HEK293 (cell line): Measurements from ENCODE around the gene CLDN14.
A peak's percentile ranks its signal among the peaks of the same experiment; 100 is the strongest.

Experiments used
- CTCF ChIA-PET: fragments of 350-600 bp; formaldehyde crosslinking; extraction: SDS; loops from one replicate; lab custom pipeline; 2021; ENCODE audit warnings: antibody characterized with exemption; lab: Yijun Ruan, JAX
- POLR2A ChIA-PET: fragments of 300-600 bp; formaldehyde crosslinking; extraction: SDS; loops from one replicate; lab custom pipeline; 2020; ENCODE audit warnings: antibody characterized with exemption, inconsistent platforms; lab: Yijun Ruan, JAX
- H3K27ac ChIP-seq: fragments of 200-500 bp; sonication (Bioruptor generic); 2 replicates; pipeline ENCODE4 v1.5.1; 2014; ENCODE audit warnings: low read depth, low read length, control low read depth, inconsistent platforms; ENCODE audit errors: extremely low read depth
- H3K36me3 ChIP-seq, 2 experiments: fragments of 200-500 bp in 1 of 2; sonication (Bioruptor generic) in 1 of 2; 1 replicate in 1 of 2; 2 replicates in 1 of 2; pipeline ENCODE4 v1.5.1; 2014 to 2017; ENCODE audit warnings: inconsistent platforms in 2 of 2, low read length in 2 of 2; ENCODE audit not compliant: control insufficient read depth in 2 of 2, insufficient read depth in 1 of 2
- H3K4me1 ChIP-seq: fragments of 200-500 bp; sonication (Bioruptor generic); 2 replicates; pipeline ENCODE4 v1.5.1; 2014; ENCODE audit warnings: mild to moderate bottlenecking, low read length, inconsistent platforms; ENCODE audit not compliant: control insufficient read depth, insufficient read depth
- H3K4me3 ChIP-seq: 2 replicates; pipeline ENCODE4 v1.5.1; 2011; ENCODE audit warnings: low read depth, mild to moderate bottlenecking, control low read depth, low read length, moderate library complexity
- H3K9me3 ChIP-seq: fragments of 200-500 bp; sonication (Bioruptor generic); 2 replicates; pipeline ENCODE4 v1.5.1; 2014; ENCODE audit warnings: low read depth, low read length, inconsistent platforms; ENCODE audit not compliant: control insufficient read depth, insufficient read depth
- BCL11B ChIP-seq: fragments of 450-650 bp; formaldehyde crosslinking; IDR thresholded peaks from 2 replicates; pipeline ENCODE4 v1.5.1; 2016; ENCODE audit warnings: low read depth, missing biosample characterization, missing genetic modification characterization
- HOXD13 ChIP-seq: sonication (generic); formaldehyde crosslinking; IDR thresholded peaks from 2 replicates; pipeline ENCODE4 v1.8.0; 2022; ENCODE audit warnings: missing genetic modification reagents, borderline replicate concordance
- KLF10 ChIP-seq: fragments of 450-650 bp; IDR thresholded peaks from 2 replicates; pipeline ENCODE4 v1.5.1; 2018; ENCODE audit warnings: missing biosample characterization, mild to moderate bottlenecking, missing genetic modification characterization
- REST ChIP-seq: fragments of 450-650 bp; formaldehyde crosslinking; IDR thresholded peaks from 2 replicates; pipeline ENCODE4 v1.5.1; 2016; ENCODE audit warnings: missing biosample characterization, missing genetic modification characterization
- SETDB1 ChIP-seq: IDR thresholded peaks from one replicate; pipeline ENCODE4 v1.6.1; 2017; ENCODE audit warnings: mild to moderate bottlenecking, low read length, moderate library complexity, mixed read lengths; ENCODE audit not compliant: insufficient read length
- WT1 ChIP-seq: fragments of 450-650 bp; formaldehyde crosslinking; IDR thresholded peaks from 2 replicates; pipeline ENCODE4 v1.5.1; 2016; ENCODE audit warnings: missing biosample characterization, missing genetic modification characterization
- ZIC2 ChIP-seq: fragments of 450-650 bp; formaldehyde crosslinking; IDR thresholded peaks from 2 replicates; pipeline ENCODE4 v1.5.1; 2016; ENCODE audit warnings: missing biosample characterization, missing genetic modification characterization
- ZNF133 ChIP-seq: fragments of 450-650 bp; formaldehyde crosslinking; IDR thresholded peaks from 2 replicates; pipeline ENCODE4 v1.5.1; 2016; ENCODE audit warnings: missing biosample characterization, missing genetic modification characterization
- ZNF174 ChIP-seq: fragments of 450-650 bp; formaldehyde crosslinking; IDR thresholded peaks from 2 replicates; pipeline ENCODE4 v1.5.0; 2017; ENCODE audit warnings: missing biosample characterization, mild to moderate bottlenecking, missing genetic modification characterization
- ZNF184 ChIP-seq: fragments of 450-650 bp; IDR thresholded peaks from 2 replicates; pipeline ENCODE4 v1.5.1; 2018; ENCODE audit warnings: missing biosample characterization, mild to moderate bottlenecking, missing genetic modification characterization
- ZNF214 ChIP-seq: fragments of 450-650 bp; formaldehyde crosslinking; IDR thresholded peaks from 2 replicates; pipeline ENCODE4 v1.5.1; 2017; ENCODE audit warnings: missing biosample characterization, mild to moderate bottlenecking, missing genetic modification characterization, borderline replicate concordance
- ZNF223 ChIP-seq: fragments of 450-650 bp; formaldehyde crosslinking; IDR thresholded peaks from 2 replicates; pipeline ENCODE4 v1.5.1; 2016; ENCODE audit warnings: missing biosample characterization, missing genetic modification characterization
- ZNF26 ChIP-seq: fragments of 450-650 bp; formaldehyde crosslinking; IDR thresholded peaks from 2 replicates; pipeline ENCODE4 v1.5.1; 2016; ENCODE audit warnings: missing biosample characterization, missing genetic modification characterization
- ZNF274 ChIP-seq, 2 experiments: fragments of 200-500 bp in 1 of 2; fragments of 450-650 bp in 1 of 2; sonication (Bioruptor generic) in 1 of 2; formaldehyde crosslinking in 1 of 2; IDR thresholded peaks; 2 replicates each; pipeline versions ENCODE4 v1.5.1 to v1.6.1; 2014 to 2016; ENCODE audit warnings: borderline replicate concordance in 1 of 2, inconsistent platforms in 1 of 2, low read length in 1 of 2, missing biosample characterization in 1 of 2, missing genetic modification characterization in 1 of 2
- ZNF280C ChIP-seq: fragments of 450-650 bp; formaldehyde crosslinking; IDR thresholded peaks from 2 replicates; pipeline ENCODE4 v1.5.1; 2016; ENCODE audit warnings: missing biosample characterization, missing genetic modification characterization
- ZNF560 ChIP-seq: fragments of 450-650 bp; formaldehyde crosslinking; IDR thresholded peaks from 2 replicates; pipeline ENCODE4 v1.5.1; 2017; ENCODE audit warnings: missing biosample characterization, missing genetic modification characterization, borderline replicate concordance
- ZNF701 ChIP-seq: fragments of 450-650 bp; formaldehyde crosslinking; IDR thresholded peaks from 2 replicates; pipeline ENCODE4 v1.5.1; 2016; ENCODE audit warnings: missing biosample characterization, missing genetic modification characterization
- ZNF704 ChIP-seq: fragments of 450-650 bp; formaldehyde crosslinking; IDR thresholded peaks from 2 replicates; pipeline ENCODE4 v1.5.1; 2016; ENCODE audit warnings: missing biosample characterization, missing genetic modification characterization
- ZSCAN4 ChIP-seq: fragments of 450-650 bp; formaldehyde crosslinking; IDR thresholded peaks from 2 replicates; pipeline ENCODE4 v1.5.1; 2017; ENCODE audit warnings: missing biosample characterization, missing genetic modification characterization

The CLDN14 gene

GRCh38 chr21:36471254-36471723, 8.6 kb downstream of the CLDN14 start:
- CTCF ChIA-PET, result interaction anchor here (0.5 kb wide), 1 partner anchor 50 kb away, joined by 3 read pairs; no protein-coding TSS in a partner anchor
- Histone ChIP-seq H3K36me3 (no peaks in the 10 kb centered on the region), H3K9me3 (no peaks in the 10 kb centered on the region), H3K27ac (no peak overlapping the region)
- TF ChIP-seq WT1 (tag by site-specific recombination), result no peak
- TF ChIP-seq HOXD13 (CRISPR knock-in tag), result no peak
- no peak for TF ChIP-seq ZNF560 (tag by site-specific recombination)
- TF ChIP-seq ZNF214 (tag by site-specific recombination), result no peak
- TF ChIP-seq ZNF26 (tag by site-specific recombination), result no peak
- TF ChIP-seq ZNF223 (tag by site-specific recombination), result no peak
- TF ChIP-seq ZNF701 (tag by site-specific recombination), result no peak
- TF ChIP-seq ZSCAN4 (tag by site-specific recombination), result no peak
- TF ChIP-seq ZNF274 (IDR thresholded peaks at IDR 0.05; ENCODE audit: low read length), result no peak
- TF ChIP-seq ZNF274 (tag by site-specific recombination; IDR thresholded peaks at IDR 0.05; ENCODE audit: borderline replicate concordance), result no peak
- TF ChIP-seq ZNF704 (tag by site-specific recombination), result no peak
- 0 out of 2 replicates have a peak, but pooled peaks have one; percentile 16 for TF ChIP-seq ZNF184 (tag by site-specific recombination)
- no peak for TF ChIP-seq BCL11B (tag by site-specific recombination)
- no peak for TF ChIP-seq KLF10 (tag by site-specific recombination)
- no peak for TF ChIP-seq ZNF174 (tag by site-specific recombination)
- TF ChIP-seq ZNF133 (tag by site-specific recombination), result peak; percentile 69
- TF ChIP-seq SETDB1, result peak; percentile 42
- TF ChIP-seq, all 188 proteins: peak for 3
- Histone ChIP-seq H3K4me3 (no peak overlapping the region), H3K4me1 (peaks cover 3% of the 10 kb centered on the region)
- POLR2A ChIA-PET, result interaction anchor here (1.2 kb wide), 1 partner anchor 41 kb away, joined by 3 read pairs; no protein-coding TSS in a partner anchor

- POLR2A ChIA-PET, result no interaction called here
- no peak overlapping the region for H3K4me3 ChIP-seq
- no peaks in the 10 kb centered on the region for H3K36me3 ChIP-seq
- no peaks in the 10 kb centered on the region for H3K9me3 ChIP-seq
- TF ChIP-seq ZIC2 (tag by site-specific recombination) (0 out of 2 replicates have a peak, but pooled peaks have one; percentile 22), REST (tag by site-specific recombination) (no peak), ZNF280C (tag by site-specific recombination) (no peak)
- no peak overlapping the region for H3K27ac ChIP-seq
- CTCF ChIA-PET, result interaction anchor here (0.8 kb wide), 2 partner anchors 35 to 48 kb away, joined by 3 to 5 read pairs; no protein-coding TSS in a partner anchor
- H3K4me1 ChIP-seq, result peaks cover 3% of the 10 kb centered on the region
Measured at GRCh38 chr21:36470294-36470693, 9.6 kb downstream of the CLDN14 start.
